DND-41 (cell line): ENCODE results near the gene ZBED5.

Experiments
- CTCF ChIP-seq: IDR thresholded peaks from 2 replicates; pipeline ENCODE4 v1.5.1; 2012; ENCODE audit warnings: borderline replicate concordance, low read length, moderate library complexity, mild to moderate bottlenecking; ENCODE audit not compliant: poor library complexity, severe bottlenecking; ENCODE audit errors: extremely low read depth
- EZH2 ChIP-seq: IDR thresholded peaks from 3 replicates; pipeline ENCODE4 v1.6.1; 2012; ENCODE audit warnings: borderline replicate concordance, low read depth, mild to moderate bottlenecking, moderate library complexity, low read length, inconsistent platforms; ENCODE audit not compliant: severe bottlenecking

DNA sequence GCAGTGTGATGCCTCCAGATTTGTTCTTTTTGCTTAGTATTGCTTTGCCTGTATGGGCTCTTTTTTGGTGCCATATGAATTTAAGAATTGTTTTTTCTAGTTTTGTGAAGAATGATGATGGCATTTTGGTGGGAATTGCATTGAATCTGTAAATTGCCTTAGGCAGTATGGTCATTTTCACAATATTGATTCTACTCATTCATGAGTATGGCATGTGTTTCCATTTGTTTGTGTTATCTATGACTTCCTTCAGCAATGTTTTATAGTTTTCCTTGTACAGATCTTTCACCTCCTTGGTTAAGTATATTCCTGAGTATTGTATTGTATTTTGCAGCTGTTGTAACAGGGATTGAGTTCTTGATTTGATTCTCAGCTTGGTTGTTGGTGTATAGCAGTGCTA is 18.3 kb upstream of the ZBED5 start:
- TF ChIP-seq CTCF (no peak), EZH2 (no peak)
